ENCODE measurements around the gene MTCL3.

MTCL3 gene

DNA sequence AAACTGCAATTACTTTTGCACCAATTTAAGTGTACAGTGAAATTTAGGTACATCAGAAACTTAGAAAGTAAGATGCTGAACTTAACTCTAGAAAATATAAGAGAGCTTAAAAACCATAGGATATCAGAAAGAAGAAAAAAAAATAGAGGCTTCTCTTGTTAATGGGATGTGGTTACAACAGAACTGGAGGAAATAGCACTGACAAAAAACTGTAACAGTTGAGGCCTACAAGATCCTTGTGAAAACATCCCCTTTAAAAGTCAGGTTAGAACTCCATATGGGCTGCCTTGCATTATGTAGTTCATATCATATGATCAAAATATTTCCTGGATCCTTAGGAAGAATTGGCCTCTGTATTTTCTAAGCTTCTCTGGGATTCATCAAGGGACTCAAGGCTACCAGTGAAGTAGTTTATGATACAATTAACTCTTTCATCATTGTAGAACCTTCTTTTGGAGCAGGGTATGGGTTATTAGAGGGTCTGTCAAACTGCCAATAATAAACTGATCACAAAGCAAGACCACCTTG, 24.8 kb downstream of the MTCL3 start:
- H3K9me3 ChIP-seq: no peaks in the 10 kb centered on the region
- TF ChIP-seq, protein P1, sequence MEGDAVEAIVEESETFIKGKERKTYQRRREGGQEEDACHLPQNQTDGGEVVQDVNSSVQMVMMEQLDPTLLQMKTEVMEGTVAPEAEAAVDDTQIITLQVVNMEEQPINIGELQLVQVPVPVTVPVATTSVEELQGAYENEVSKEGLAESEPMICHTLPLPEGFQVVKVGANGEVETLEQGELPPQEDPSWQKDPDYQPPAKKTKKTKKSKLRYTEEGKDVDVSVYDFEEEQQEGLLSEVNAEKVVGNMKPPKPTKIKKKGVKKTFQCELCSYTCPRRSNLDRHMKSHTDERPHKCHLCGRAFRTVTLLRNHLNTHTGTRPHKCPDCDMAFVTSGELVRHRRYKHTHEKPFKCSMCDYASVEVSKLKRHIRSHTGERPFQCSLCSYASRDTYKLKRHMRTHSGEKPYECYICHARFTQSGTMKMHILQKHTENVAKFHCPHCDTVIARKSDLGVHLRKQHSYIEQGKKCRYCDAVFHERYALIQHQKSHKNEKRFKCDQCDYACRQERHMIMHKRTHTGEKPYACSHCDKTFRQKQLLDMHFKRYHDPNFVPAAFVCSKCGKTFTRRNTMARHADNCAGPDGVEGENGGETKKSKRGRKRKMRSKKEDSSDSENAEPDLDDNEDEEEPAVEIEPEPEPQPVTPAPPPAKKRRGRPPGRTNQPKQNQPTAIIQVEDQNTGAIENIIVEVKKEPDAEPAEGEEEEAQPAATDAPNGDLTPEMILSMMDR (IDR thresholded peaks at IDR 0.05): no peak
- H3K27me3 ChIP-seq: no peaks in the 10 kb centered on the region
- H3K27ac ChIP-seq: no peak overlapping the region
- intact Hi-C loops (cut with DNase I): no loop called here
- no peak overlapping the region for H3K4me3 ChIP-seq
- no peaks in the 10 kb centered on the region for H3K4me1 ChIP-seq
- no peak for DNase-seq
- no peaks in the 10 kb centered on the region for H3K36me3 ChIP-seq
- H3K9ac ChIP-seq (ENCODE audit: low read depth in 2 of 2, low read length in 2 of 2): no peak overlapping the region

DNA sequence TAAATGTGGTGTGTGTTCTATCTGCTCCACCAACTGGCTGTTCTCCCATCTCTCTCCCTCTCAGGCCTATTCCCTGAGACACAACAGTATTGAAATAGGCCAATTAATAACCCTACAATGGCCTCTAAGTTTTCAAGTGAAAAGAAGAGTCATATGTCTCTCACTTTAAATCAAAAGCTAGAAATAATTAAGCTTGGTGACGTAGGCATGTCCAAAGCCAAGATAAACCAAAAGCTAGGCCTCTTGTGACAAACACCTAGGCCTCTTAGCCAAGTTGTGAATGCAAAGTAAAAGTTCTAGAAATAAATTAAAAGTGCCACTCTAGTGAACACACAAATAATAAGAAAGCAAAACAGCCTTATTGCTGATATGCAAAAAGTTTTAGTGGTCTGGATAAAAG, 29.9 kb downstream of the MTCL3 start:
- Histone ChIP-seq H3K4me3 (no peak overlapping the region), H3K27ac (no peak overlapping the region), H3K36me3 (no peaks in the 10 kb centered on the region), H3K9me3 (no peaks in the 10 kb centered on the region), H3K27me3 (no peaks in the 10 kb centered on the region), H3K4me1 (no peaks in the 10 kb centered on the region), H3K9ac (ENCODE audit: low read depth in 2 of 2, low read length in 2 of 2) (no peak overlapping the region)
- DNase-seq: no peak
- TF ChIP-seq, protein P1 (IDR thresholded peaks at IDR 0.05): no peak
- intact Hi-C loops (cut with DNase I): no loop called here

DNA sequence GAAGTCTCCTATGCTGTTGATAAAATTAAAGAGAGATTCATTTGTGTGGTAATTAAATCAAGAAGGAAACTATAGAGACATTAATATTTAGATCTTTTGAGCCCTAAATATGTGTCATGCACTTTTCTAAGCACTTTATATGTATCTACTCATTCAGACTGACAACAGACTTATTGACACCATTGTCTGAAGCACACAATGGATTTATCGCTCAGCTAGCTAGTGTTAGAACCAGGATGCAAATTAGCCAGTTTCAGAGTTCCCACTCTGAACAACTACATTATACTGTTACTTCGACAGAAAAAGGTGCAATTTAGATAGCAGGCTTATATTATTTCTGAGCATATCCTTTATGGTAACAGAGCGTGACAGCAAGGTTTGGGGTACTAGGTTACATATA, 32.2 kb downstream of the MTCL3 start:
- no peaks in the 10 kb centered on the region for H3K36me3 ChIP-seq
- intact Hi-C loops (cut with DNase I): no loop called here
- H3K9ac ChIP-seq (ENCODE audit: low read depth in 2 of 2, low read length in 2 of 2): no peak overlapping the region
- no peak for DNase-seq
- H3K4me3 ChIP-seq: no peak overlapping the region
- no peaks in the 10 kb centered on the region for H3K9me3 ChIP-seq
- TF ChIP-seq, protein P1 (IDR thresholded peaks at IDR 0.05): no peak
- H3K27me3 ChIP-seq: no peaks in the 10 kb centered on the region
- no peaks in the 10 kb centered on the region for H3K4me1 ChIP-seq
- no peak overlapping the region for H3K27ac ChIP-seq

DNA sequence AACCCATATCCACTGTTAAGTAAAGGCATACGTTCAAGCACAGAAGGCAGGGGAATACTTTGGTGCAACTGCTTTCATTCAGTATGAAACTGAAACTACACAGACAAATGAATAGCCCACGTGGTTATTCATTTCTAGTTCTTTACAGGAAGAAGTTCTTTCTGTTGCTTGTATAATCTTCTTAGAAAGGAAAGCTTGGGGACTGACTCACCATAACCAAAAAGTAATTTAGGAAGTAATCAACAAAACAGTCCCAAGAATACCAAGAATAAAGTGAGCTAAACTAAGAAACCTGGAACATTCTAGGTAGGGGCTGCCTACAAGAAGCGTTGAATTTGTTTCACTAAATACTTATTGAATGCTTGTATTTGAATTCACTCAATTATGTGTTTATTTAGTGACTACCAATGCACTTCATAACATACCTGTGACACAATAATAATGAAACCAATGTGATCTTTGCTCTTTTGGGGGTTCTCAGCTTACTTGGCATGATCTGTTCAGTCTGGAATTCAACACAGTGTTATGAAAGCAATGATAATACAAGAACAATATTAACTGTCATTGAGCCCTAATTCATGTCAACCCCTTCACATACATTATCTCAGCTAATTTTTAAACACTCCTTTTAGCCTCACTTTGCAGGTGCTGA, 34.8 kb downstream of the MTCL3 start:
- Histone ChIP-seq H3K27ac (no peak overlapping the region), H3K4me1 (no peaks in the 10 kb centered on the region), H3K27me3 (no peaks in the 10 kb centered on the region), H3K36me3 (no peaks in the 10 kb centered on the region), H3K4me3 (no peak overlapping the region), H3K9ac (ENCODE audit: low read depth in 2 of 2, low read length in 2 of 2) (no peak overlapping the region), H3K9me3 (no peaks in the 10 kb centered on the region)
- intact Hi-C loops (cut with DNase I): no loop called here
- TF ChIP-seq, protein P1 (IDR thresholded peaks at IDR 0.05): no peak
- DNase-seq: no peak

DNA sequence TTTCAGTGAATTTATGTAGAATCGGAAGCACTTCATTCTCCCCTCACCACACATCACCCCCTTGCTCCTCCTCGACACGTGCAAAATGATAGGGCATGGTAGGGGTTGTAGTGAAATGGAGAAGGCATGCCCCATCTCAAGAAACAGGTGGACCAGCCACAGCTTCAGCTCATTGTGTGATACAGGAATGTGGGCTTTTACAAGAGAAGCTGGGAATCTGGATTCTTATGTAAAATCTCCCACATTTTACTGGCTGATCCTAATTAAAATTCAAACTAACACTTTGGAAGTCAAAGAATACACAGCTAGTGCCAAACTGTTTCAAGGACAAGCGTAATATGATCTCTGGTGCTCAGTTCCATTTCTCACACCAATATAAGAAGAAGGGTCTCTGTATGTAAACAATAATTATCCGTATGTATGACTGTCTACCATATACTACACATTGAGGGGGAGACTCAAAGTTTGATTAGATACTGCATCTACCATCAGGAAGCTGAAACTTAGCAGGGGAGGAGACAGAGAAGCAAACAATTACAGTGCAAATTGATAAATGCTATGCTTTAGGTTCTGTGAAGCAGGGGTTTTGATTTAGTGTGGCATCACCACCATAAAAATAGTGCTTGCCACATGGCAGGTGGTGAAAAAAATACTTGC, 35.6 kb downstream of the MTCL3 start:
- DNase-seq: no peak
- no peaks in the 10 kb centered on the region for H3K27me3 ChIP-seq
- TF ChIP-seq, protein P1 (IDR thresholded peaks at IDR 0.05): no peak
- no peaks in the 10 kb centered on the region for H3K36me3 ChIP-seq
- H3K4me3 ChIP-seq: no peak overlapping the region
- H3K27ac ChIP-seq: no peak overlapping the region
- H3K4me1 ChIP-seq: no peaks in the 10 kb centered on the region
- intact Hi-C loops (cut with DNase I): no loop called here
- H3K9ac ChIP-seq (ENCODE audit: low read depth in 2 of 2, low read length in 2 of 2): no peak overlapping the region
- H3K9me3 ChIP-seq: no peaks in the 10 kb centered on the region

Measured in colonic mucosa (tissue), 4 donors.